NCI-H510A (cell line): ENCODE data around the gene HNRNPA0.

Experiments used
- DNase-seq: peaks from one replicate; lab custom pipeline; 2025; lab: John Stamatoyannopoulos, UW

The HNRNPA0 gene

DNA sequence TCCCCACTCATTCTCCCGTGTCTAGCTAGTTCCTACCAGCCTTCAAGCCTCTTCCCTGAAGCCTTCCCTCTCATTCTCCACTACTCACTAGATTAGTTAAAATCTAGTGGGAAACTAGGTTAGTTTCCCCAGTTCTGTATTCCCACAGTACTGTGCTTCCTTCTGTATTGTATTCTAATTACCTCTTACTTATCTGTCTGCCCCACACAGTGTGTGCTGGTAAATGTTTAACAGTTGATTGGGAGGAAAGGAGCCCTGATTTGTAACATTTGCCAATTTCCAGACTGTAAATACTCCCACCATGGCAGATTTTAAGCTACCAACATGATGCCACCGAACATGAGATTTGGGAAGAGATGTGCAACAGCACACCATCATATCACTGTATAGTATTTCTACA is 26.5 kb downstream of the HNRNPA0 start:
- no peak for DNase-seq

DNA sequence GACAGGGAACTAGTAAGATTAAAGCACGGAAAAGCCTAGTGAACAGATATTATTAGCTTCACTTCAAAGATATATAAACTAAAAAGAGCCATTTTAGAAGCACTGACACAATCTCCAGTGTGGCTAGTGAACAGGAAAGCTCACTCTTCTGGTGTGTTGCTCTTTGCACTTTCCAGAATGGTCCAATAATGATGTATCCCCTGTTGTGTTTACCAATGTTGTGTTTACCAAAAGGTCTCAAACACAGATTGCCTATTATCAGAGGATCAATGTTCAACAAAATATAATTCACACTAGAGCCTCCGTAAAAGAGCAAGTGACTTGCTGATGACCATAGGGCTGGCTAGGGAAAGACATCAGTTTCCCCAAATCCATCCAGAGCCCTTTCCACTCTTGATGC is 29.9 kb downstream of the HNRNPA0 start:
- no peak for DNase-seq

DNA sequence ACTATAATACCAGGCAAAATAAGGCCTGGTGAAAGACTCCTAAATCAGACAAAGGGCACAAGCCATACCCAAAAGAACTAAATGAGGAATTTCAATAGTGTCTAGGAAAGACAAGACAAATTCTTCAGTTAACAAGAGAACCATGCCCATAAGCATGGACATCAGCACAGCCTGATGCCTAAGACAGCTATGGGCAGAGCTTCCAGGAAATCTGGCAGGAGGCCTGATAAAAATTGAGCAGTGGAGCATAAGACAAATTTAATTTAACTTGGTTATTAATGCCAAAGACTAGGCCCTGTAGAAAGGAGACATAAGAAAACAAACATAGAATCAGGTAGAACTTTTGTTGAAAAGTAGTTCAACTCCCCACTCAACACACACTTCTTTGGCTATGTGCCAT is 35.6 kb downstream of the HNRNPA0 start:
- DNase-seq: no peak

DNA sequence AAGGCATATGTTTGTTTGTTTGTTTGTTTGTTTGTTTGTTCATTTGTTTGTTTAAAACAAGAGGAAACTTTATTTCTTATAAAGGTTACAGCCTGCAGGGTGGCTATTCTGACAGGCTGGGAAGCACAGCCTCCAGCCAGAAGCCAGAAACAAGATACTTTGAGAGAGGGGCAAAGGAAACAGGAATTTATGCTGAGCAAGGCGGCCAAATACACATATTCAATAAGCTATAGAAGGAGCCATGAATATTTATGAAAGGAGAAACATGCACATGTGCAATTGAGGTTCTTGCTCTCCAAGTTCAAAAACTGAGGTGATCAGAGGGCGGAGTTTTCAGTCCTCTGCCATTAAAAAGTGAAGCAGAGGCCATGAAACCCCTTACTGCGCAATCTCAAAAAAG is 37.8 kb downstream of the HNRNPA0 start:
- no peak for DNase-seq

DNA sequence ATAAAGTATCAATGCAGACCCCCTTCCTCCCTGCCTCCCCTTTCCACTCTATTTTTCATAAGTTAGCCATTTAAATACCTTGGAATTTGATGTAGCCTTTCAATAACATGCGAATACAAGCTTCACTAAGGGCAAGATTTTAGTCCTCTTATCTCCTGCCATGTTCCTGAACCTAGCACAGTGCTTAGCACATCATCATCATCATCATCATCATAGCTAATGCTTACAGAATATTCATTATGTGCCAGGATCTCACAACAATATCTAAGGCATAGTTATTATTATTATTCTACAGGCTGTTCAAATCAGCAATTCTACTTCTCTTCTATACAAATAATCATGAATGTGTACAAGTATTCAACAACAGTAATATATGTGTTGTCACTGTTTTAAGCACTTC is 38.7 kb downstream of the HNRNPA0 start:
- DNase-seq: no peak

DNA sequence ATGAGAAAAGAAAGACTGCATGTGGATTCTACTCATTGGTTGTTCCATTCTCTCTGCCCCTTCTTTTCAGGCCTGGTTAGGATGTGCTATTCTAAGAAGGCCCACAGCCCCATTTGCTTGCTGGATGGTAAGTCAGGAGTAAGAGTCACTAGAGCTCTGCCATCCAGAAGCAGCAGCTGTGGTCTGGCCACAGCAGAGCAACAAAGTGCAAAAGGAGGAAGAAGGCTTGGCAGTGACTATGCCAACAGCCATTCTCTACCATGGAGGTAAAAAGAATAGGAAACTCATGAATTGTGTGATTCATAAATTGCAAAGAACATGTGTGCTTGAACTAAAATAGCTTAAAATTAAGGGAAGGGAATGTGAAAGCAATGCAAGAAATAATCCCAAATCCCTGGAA is 39.2 kb downstream of the HNRNPA0 start:
- DNase-seq: no peak

DNA sequence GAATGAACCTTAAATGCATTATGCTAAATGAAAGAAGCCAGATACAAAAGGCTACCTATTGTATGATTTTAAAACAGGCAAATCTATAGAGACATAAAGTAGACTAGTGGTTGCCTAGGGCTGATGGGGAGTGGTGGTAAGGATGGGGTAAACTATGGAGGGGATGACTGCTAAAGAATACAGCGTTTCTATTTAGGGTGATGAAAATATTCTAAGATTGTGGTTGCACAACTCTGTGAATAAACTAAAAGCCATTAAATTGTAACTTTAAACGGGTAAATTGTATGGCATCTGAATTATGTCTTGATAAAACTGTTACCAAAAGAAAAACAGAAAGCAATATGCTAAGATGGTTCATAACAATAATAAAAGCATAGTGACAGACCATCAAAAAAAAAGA is 39.7 kb downstream of the HNRNPA0 start:
- no peak for DNase-seq

DNA sequence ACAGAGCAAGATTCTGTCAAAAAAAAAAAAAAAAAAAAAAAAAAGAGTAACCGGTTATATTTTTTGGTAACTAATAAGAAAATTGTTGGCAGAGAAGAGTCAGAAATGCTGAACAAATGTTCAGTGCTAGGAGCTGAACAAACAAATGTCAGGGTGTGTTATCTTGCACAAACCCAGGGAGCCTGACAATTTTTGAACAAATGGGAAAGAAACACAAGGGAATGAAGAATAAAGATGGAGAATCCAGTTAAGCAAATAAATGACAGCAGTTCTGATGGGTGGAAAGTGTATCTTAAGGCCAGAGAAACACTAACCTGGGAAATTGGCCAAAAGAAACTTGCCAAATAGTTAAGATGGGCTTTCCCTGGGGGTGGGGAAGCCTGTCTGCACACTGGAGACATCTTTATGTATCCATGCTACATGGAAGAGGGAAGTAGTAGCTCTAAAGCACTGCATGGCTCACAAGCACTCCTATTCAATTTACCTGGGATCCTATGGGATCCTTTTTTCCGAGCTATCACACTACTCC is 42.0 kb downstream of the HNRNPA0 start:
- DNase-seq: no peak

DNA sequence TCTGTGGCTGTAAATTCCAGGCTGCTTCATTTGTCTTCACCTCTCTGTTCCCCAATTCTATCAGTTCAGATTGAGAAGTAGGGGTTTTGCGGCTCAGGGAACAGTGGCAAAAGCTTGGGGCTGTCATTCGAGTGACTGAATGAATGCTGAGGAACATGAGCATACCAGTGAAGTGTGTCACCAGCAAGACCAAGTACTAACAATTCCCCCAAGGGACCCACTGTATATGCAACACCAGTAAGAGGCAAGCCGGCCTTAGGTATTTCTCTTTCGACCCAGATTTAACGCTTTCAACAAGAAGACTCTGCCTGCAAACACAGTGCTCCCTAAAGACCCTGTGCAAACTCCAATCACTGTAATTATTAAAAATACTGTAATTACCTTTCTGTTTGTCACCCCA is 44.1 kb downstream of the HNRNPA0 start:
- DNase-seq: no peak

DNA sequence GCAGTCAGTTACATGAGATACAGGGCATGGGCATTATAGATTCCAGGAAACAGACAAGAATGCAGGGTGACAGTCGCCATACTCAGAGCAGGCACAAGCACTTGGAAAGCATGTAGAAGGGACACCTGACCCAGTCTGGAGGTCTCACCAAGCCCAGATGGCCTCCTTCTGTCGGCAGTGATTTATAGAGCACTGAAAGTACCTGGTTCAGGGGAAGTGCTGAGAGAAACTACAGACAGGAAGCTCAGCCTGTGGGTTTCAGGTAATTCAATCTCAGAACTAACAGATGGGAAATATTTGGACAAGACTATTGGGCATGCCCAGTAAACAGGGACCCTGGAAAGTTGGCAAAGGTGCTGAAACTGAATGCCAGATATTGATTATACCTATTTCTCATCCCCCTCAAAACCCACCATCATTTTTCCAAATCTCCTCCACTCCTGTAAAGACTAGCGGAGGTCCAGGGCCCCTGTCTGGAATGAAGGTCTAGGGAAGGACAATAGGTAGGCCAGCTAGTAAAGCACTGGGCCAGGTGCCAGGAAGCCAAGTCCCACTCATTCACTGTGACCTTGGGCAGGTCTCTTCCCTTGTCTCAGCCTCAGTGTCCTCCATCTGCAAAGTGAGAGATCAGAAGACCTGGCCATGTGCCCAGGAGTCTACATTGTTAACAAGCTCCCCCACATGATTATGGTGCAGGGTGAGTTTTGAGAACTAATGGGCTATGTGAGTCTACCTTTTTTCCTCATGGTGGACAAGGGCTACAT is 45.2 kb downstream of the HNRNPA0 start:
- DNase-seq: no peak

DNA sequence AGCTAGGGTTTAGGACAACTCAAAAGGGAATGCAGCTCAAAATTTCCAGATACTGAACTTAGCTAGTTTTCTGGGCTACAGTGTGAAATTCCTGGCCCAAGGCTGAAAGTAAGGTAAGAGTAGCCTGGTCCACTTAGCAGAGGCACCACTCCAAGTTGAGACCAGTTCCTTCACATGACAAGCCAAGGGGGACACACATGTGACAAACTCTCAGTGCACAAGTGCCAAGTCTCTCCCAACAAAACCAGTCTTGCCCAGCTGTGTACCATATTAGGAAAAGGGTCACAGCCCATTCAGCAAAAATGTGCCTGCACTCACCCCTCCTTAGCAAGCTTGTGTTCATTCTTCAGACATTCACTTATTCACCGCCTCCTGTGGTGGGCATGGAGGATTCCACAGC is 46.1 kb downstream of the HNRNPA0 start:
- no peak for DNase-seq

DNA sequence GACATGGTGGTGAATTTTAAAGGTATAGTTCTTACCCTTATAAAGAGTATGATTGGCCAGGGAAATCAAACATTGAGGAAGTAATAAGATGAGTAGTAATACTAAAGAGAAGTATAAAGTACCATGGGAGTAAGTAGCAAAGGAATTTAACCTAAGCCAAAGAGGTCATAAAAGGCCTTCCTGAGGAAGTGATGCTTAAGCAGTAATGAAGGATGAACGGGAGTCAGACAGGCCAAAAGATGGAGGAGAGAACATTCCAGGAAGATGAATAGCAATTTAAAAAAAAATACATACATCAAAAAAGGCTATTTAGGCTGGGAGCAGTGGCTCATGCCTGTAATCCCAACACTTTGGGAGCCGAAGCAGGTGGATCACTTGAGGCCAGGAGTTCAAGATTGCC is 47.3 kb downstream of the HNRNPA0 start:
- DNase-seq: no peak

DNA sequence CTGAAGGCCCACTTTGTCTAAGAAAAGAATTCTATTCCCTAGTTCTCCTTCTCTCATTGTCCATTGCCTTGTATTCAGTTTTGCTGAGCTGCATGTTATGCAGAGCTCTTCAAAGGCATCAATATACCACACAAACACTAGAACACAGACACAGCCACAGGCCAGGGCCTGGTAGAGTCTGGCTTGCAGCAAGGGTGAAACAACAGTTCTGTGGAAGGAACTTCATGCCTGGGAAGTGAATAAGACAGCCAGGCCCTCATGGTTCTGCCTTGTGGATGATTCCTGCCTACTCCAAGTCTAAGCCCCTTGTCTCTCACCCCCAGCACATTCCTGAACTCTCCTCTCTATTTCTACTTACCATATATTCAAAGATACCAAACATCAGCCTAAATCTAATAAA is 49.1 kb downstream of the HNRNPA0 start:
- DNase-seq: no peak

DNA sequence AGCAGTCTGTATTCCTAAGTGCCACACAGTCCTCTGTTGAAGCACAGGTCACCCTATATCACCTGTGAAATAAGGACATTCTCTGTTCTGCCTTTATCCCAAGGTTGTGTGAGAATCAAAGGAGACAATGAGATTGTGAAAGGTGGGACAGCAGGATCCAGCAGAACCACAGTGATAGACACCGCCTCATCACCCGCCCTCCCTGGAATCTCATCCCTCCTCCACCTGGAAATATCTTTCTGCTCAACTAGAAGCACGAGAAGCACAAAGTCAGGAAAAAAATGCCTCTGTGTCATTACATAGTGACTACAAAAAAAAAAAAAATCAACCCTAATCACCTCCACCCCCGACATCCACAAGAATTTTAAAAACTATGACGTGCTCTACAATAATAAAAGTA is 50.6 kb downstream of the HNRNPA0 start:
- no peak for DNase-seq

DNA sequence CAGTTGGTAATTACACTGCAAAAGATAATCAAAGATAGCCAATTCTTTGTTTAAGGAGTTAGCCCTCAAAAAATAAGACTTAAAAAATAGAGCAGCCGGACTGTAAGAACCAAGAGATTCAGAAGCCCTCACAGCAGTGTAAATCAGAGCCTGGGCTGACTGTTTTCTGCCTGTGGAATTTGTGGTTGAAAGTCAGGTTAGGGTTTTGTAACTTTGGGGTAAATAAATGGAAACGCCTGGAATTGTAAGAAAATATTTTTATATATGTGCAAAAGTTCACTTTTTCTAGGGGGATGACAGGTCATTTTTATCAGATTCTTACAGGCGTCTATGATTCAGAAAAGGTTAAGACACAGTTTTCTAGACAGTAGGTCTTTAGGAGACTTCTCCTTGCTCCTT is 53.9 kb downstream of the HNRNPA0 start:
- no peak for DNase-seq

DNA sequence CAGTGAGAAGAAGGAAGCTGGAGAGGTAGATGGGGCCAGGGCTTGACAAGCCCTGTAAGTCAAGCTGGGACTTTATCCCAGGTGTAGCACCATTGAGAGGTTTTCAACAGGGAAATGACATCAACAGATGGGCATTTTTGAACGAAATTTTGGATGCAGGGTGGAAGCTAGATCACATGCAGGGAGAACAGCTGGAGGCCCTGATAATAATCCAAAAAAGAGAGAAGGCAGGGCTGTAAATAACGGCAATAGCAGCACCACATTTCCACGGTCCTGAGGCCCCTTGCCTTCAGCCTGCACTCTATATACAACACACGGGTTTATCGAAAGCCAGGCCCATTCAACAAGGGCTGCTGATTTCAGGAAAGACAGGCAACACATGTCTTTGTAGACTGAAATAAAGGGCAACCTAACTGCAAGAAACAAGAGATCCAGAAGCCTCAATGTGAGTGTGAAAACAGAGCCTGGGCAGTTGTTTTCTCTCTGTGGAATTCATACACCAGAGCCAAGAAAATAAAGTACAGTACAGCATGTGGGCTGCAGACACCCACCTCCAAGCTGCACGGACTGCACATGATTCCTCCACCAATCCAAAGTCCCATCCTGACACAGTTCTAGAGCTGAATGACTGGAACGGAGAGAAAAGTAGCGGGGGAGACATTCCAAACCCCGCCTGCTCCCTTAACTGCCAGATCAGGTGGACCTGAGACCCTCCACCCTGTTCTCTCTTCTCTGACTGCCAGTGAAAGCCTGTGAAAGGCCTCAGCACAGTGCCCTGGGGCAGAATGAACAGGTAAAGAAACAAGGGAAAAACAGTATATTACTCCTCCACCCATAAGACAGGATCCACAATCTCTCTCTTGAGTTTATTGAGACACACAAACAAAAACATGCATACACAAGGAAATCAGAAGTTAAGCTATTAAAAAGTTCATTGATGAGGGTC is 54.6 kb downstream of the HNRNPA0 start:
- DNase-seq: no peak

DNA sequence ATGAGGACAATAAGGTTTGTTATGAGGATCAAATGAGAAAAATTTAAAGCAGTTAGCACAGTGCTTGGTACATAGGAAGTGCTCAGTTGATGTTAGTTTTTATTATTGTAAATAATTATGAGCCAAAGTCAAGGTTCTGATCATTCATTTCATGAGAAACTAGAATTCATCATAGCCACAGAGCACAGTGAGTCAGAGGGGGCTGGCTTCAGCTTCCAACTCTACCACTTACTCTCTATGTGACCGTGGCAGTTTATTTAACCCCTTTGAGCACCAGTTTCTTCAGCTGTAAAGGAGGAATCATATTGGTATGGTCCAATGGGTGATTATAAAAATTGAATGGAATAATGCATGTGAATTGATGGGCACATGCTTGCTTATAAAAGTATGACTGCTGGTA is 57.7 kb downstream of the HNRNPA0 start:
- no peak for DNase-seq

DNA sequence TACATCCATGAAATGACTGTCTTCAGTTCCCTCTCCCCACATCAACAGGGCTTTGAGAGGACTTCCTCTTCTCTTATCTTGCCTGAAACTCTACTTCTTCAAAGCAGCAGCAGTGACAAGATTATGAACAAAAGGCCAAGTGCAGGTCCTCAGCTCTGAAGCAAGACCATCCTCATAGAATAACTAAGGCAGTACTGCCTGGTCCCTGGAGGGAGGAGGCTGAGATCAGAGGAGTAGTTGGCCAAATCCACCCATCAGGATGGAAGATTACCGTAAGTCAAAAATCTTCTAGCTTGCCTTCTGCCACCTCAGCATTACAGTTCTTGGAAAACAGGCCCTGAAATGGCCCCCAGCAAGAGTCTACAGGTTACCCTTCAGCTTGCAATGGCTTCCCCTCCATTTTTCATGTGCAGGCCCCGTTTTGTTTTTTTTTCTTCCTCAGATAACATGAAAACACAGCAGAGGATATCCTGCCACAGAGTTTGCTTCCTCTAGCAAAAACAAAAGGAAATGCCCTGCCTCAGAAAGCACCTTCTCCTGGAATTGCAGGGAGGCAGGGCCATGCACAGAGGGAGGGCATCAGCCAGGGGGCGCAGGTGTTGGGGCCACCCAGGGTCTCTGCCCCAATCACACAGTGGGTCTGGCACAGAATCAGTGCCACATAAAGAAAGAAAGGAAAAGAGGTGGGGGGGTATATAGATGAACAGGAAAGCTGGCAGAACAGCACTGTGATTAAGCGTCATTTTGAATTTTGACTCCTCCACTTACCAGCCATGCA is 58.3 kb downstream of the HNRNPA0 start:
- DNase-seq: no peak
